Uterus (tissue), 2 donors: ENCODE measurements around the gene KCNIP1.

Experiments used
- CTCF ChIP-seq, 4 experiments: fragments of 200-600 bp in 2 of 4; fragments of 450-650 bp in 2 of 4; sonication (generic) in 2 of 4; IDR thresholded peaks; one replicate each; pipeline ENCODE4 v1.5.1; 2016 to 2019; ENCODE audit warnings: antibody characterized with exemption in 4 of 4, mild to moderate bottlenecking in 2 of 4, moderate library complexity in 1 of 4
- POLR2A ChIP-seq, 2 donors: fragments of 450-650 bp; IDR thresholded peaks; one replicate each; pipeline ENCODE4 v1.6.1; 2016; ENCODE audit warnings: antibody characterized with exemption in 2 of 2, mild to moderate bottlenecking in 1 of 2, moderate library complexity in 1 of 2

GRCh38 chr5:170589643-170590042 lies 85.8 kb downstream of the KCNIP1 start:
- TF ChIP-seq POLR2A (IDR thresholded peaks at IDR 0.05) (no peak), CTCF (IDR thresholded peaks at IDR 0.05) (no peak)
